Measurements from ENCODE around the gene DMRTB1. TPM values are rescaled to one million over a fixed set of nuclear protein-coding genes. Genes with fewer than 3 reads are reported as not detected.
A peak's percentile ranks its signal among the peaks of the same experiment; 100 is the strongest.

The DMRTB1 gene
- total RNA-seq, 2 donors from 2014 or later, result not detected

- Mint-ChIP-seq H3K27ac (no peak overlapping the region), H3K4me1 (ENCODE audit: low read depth) (no peaks in the 10 kb centered on the region), H3K9me3 (no peaks in the 10 kb centered on the region), H3K27me3 (ENCODE audit: low read depth) (no peaks in the 10 kb centered on the region), H3K36me3 (ENCODE audit: insufficient read depth in 2 of 2) (no peaks in the 10 kb centered on the region), H3K4me3 (no peak overlapping the region)
- no peak for DNase-seq
- no peak for ATAC-seq (replicated peaks in 1 of 2)
Observed at GRCh38 chr1:53477651-53478501, 18.7 kb downstream of the DMRTB1 start.

DNA sequence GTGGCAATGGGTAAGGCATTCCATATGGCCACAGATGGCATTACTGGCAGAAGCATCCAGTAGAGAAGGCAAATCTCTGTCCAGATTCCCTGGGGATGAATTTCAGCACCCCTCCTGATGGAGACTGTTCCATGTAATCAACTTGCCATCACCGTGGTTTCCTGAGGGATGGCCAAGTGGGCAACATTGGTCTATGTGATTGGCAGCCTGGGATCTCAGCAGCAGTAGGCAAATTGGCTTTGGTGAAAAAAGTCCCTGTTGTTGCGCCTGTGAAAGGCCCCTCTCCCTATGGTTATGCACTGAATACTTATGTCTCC is 19.3 kb downstream of the DMRTB1 start:
- H3K27ac Mint-ChIP-seq, result no peak overlapping the region
- H3K36me3 Mint-ChIP-seq (ENCODE audit: insufficient read depth in 2 of 2), result no peaks in the 10 kb centered on the region

GRCh38 chr1:53480678-53481077 is 21.5 kb downstream of the DMRTB1 start:
- Mint-ChIP-seq H3K4me1 (ENCODE audit: low read depth) (no peaks in the 10 kb centered on the region), H3K36me3 (ENCODE audit: insufficient read depth in 2 of 2) (no peaks in the 10 kb centered on the region), H3K4me3 (no peak overlapping the region), H3K9me3 (no peaks in the 10 kb centered on the region), H3K27me3 (ENCODE audit: low read depth) (peaks cover 12% of the 10 kb centered on the region), H3K27ac (no peak overlapping the region)
- DNase-seq (no peak), ATAC-seq (replicated peaks in 1 of 2) (no peak)

More for the DNA sequence above, 19.3 kb downstream of the DMRTB1 start:
- ATAC-seq (replicated peaks in 1 of 2), result no peak
- Mint-ChIP-seq H3K27me3 (ENCODE audit: low read depth) (no peaks in the 10 kb centered on the region), H3K4me3 (no peak overlapping the region), H3K9me3 (no peaks in the 10 kb centered on the region), H3K4me1 (ENCODE audit: low read depth) (no peaks in the 10 kb centered on the region)
- DNase-seq, result no peak

DNA sequence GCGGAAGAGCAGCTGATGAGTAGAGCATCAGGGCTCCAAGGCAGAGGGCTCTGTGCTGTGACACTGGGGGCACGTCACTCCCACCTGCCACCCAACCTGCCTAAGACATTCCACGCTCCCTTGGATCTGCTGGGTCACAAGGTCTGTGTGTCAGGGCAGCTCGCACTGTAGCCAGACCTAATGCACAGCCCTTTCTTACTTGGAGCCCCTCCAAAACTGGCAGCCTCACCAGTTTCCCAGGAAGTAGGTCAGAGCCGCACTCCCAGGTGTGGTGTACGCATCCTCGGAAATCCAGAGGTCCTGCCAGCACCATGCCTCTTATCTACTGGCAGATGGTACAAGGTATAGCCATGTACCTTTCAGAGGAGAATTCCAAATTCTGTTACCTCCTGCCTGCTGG is 22.3 kb downstream of the DMRTB1 start:
- Mint-ChIP-seq H3K9me3 (no peaks in the 10 kb centered on the region), H3K36me3 (ENCODE audit: insufficient read depth in 2 of 2) (no peaks in the 10 kb centered on the region)

DNA sequence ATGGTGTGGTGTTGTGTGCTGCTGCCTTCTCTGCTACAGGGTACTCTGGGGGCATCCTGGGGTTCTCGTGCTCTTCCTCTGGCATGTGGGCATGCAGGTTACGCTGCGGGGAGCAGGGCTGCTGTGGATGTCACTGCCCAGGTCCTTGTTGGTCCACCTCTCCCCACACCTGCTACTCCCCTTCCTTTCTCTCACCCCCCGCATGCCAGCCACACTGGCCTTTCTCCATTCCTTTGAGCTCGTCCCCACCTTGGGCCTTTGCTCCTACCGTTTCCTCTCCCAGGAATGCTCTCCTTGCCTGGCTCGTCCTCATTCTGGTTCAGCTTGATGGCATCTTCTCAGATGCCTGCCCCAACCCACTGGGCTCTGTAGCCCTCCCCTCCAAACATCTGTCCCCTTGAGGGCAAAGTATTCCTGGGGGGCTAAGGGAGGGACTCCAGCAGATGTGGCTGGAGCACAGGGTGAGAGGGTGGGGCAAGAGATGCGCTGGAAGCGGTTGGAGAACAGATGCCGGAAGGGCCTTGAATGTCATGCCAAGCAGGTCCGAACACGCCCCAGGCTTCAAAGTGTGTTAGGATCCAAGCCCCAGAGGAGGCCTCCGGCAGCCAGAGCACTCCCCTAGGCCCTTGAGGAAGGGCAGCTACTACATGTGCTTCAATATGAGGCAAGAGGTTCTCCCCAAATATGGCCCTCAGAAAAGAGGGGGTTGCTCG is 23.4 kb downstream of the DMRTB1 start:
- H3K9me3 Mint-ChIP-seq, result no peaks in the 10 kb centered on the region
- no peak overlapping the region for H3K4me3 Mint-ChIP-seq
- peaks cover 12% of the 10 kb centered on the region for H3K27me3 Mint-ChIP-seq (ENCODE audit: low read depth)
- no peaks in the 10 kb centered on the region for H3K36me3 Mint-ChIP-seq (ENCODE audit: insufficient read depth in 2 of 2)
- no peak for DNase-seq
- H3K27ac Mint-ChIP-seq, result no peak overlapping the region
- no peak for ATAC-seq (replicated peaks in 1 of 2)
- H3K4me1 Mint-ChIP-seq (ENCODE audit: low read depth), result no peaks in the 10 kb centered on the region

More for the DNA sequence above, 22.3 kb downstream of the DMRTB1 start:
- Mint-ChIP-seq H3K4me3 (no peak overlapping the region), H3K27me3 (ENCODE audit: low read depth) (peaks cover 12% of the 10 kb centered on the region), H3K27ac (no peak overlapping the region), H3K4me1 (ENCODE audit: low read depth) (no peaks in the 10 kb centered on the region)
- DNase-seq, result no peak
- ATAC-seq (replicated peaks in 1 of 2), result no peak

GRCh38 chr1:53483170-53483569 is 24.0 kb downstream of the DMRTB1 start:
- H3K4me1 Mint-ChIP-seq (ENCODE audit: low read depth), result no peaks in the 10 kb centered on the region

GRCh38 chr1:53483656-53484055 is 24.5 kb downstream of the DMRTB1 start:
- DNase-seq, result no peak
- Mint-ChIP-seq H3K9me3 (no peaks in the 10 kb centered on the region), H3K27ac (no peak overlapping the region), H3K4me1 (ENCODE audit: low read depth) (no peaks in the 10 kb centered on the region), H3K36me3 (ENCODE audit: insufficient read depth in 2 of 2) (no peaks in the 10 kb centered on the region), H3K27me3 (ENCODE audit: low read depth) (peaks cover 12% of the 10 kb centered on the region), H3K4me3 (no peak overlapping the region)
- ATAC-seq (replicated peaks in 1 of 2), result no peak

More at GRCh38 chr1:53483170-53483569, 24.0 kb downstream of the DMRTB1 start:
- peaks cover 12% of the 10 kb centered on the region for H3K27me3 Mint-ChIP-seq (ENCODE audit: low read depth)
- no peak overlapping the region for H3K27ac Mint-ChIP-seq
- ATAC-seq (replicated peaks in 1 of 2) (no peak), DNase-seq (no peak)
- H3K4me3 Mint-ChIP-seq, result no peak overlapping the region
- no peaks in the 10 kb centered on the region for H3K9me3 Mint-ChIP-seq
- H3K36me3 Mint-ChIP-seq (ENCODE audit: insufficient read depth in 2 of 2), result no peaks in the 10 kb centered on the region

- Mint-ChIP-seq H3K27me3 (ENCODE audit: low read depth) (peaks cover 12% of the 10 kb centered on the region), H3K4me3 (no peak overlapping the region), H3K27ac (no peak overlapping the region), H3K36me3 (ENCODE audit: insufficient read depth in 2 of 2) (no peaks in the 10 kb centered on the region), H3K4me1 (ENCODE audit: low read depth) (no peaks in the 10 kb centered on the region), H3K9me3 (no peaks in the 10 kb centered on the region)
- ATAC-seq (replicated peaks in 1 of 2) (no peak), DNase-seq (no peak)
Observed at GRCh38 chr1:53484705-53485477, 25.7 kb downstream of the DMRTB1 start.

- Mint-ChIP-seq H3K9me3 (no peaks in the 10 kb centered on the region), H3K27me3 (ENCODE audit: low read depth) (peaks cover 12% of the 10 kb centered on the region), H3K27ac (no peak overlapping the region), H3K4me3 (no peak overlapping the region), H3K36me3 (ENCODE audit: insufficient read depth in 2 of 2) (no peaks in the 10 kb centered on the region), H3K4me1 (ENCODE audit: low read depth) (no peaks in the 10 kb centered on the region)
- peak; percentile 70 to 75 for ATAC-seq (replicated peaks in 1 of 2)
- peak; percentile 76 to 77 for DNase-seq
Observed at GRCh38 chr1:53485478-53486394, 26.5 kb downstream of the DMRTB1 start.

- H3K4me1 Mint-ChIP-seq (ENCODE audit: low read depth), result no peaks in the 10 kb centered on the region
- H3K27me3 Mint-ChIP-seq (ENCODE audit: low read depth), result peaks cover 12% of the 10 kb centered on the region
- H3K9me3 Mint-ChIP-seq, result no peaks in the 10 kb centered on the region
- ATAC-seq (replicated peaks in 1 of 2) (no peak), DNase-seq (no peak)
- H3K36me3 Mint-ChIP-seq (ENCODE audit: insufficient read depth in 2 of 2), result no peaks in the 10 kb centered on the region
- H3K4me3 Mint-ChIP-seq, result no peak overlapping the region
- H3K27ac Mint-ChIP-seq, result no peak overlapping the region
Observed at GRCh38 chr1:53486395-53487026, 27.3 kb downstream of the DMRTB1 start.

GRCh38 chr1:53490351-53490750 is 31.2 kb downstream of the DMRTB1 start:
- no peak overlapping the region for H3K4me3 Mint-ChIP-seq
- no peaks in the 10 kb centered on the region for H3K4me1 Mint-ChIP-seq (ENCODE audit: low read depth)
- H3K27ac Mint-ChIP-seq, result no peak overlapping the region
- H3K9me3 Mint-ChIP-seq, result no peaks in the 10 kb centered on the region
- H3K36me3 Mint-ChIP-seq (ENCODE audit: insufficient read depth in 2 of 2), result no peaks in the 10 kb centered on the region
- ATAC-seq (replicated peaks in 1 of 2), result no peak
- DNase-seq, result no peak
- H3K27me3 Mint-ChIP-seq (ENCODE audit: low read depth), result no peaks in the 10 kb centered on the region

Measured in activated T-cell treated with anti-CD3 and anti-CD28 coated beads, Interleukin-2, amount 50 U/mL, for 72 hours (primary cell).